Endodermal cell (in vitro differentiated cells): ENCODE results near the gene KCNK7. TPM values are rescaled to one million over a fixed set of nuclear protein-coding genes. Genes with fewer than 3 reads are reported as not detected.

Experiments
- DNase-seq: peaks from one replicate; pipeline ENCODE4 v3.0.0-alpha.2; 2017
- H3K27ac ChIP-seq: 2 replicates; pipeline ENCODE4 v1.5.1; 2013; ENCODE audit warnings: mild to moderate bottlenecking, low read depth, low read length, moderate library complexity
- H3K27me3 ChIP-seq: 2 replicates; pipeline ENCODE4 v1.6.1; 2013; ENCODE audit warnings: mild to moderate bottlenecking, low read length, moderate library complexity; ENCODE audit not compliant: insufficient read depth, control insufficient read depth, poor library complexity, severe bottlenecking
- H3K36me3 ChIP-seq: 2 replicates; pipeline ENCODE4 v1.7.0; 2013; ENCODE audit warnings: mild to moderate bottlenecking, low read length, moderate library complexity; ENCODE audit not compliant: control insufficient read depth, insufficient read depth
- H3K4me1 ChIP-seq: one replicate; pipeline ENCODE4 v1.7.0; 2013; ENCODE audit warnings: low read length; ENCODE audit not compliant: control insufficient read depth, insufficient read depth
- H3K4me3 ChIP-seq: 2 replicates; pipeline ENCODE4 v1.5.1; 2013; ENCODE audit warnings: mild to moderate bottlenecking, low read length, moderate library complexity
- H3K9ac ChIP-seq: 2 replicates; pipeline ENCODE4 v1.6.1; 2013; ENCODE audit warnings: mild to moderate bottlenecking, low read length, moderate library complexity; ENCODE audit not compliant: poor library complexity, severe bottlenecking; ENCODE audit errors: extremely low read depth
- H3K9me3 ChIP-seq: 2 replicates; pipeline ENCODE4 v1.6.1; 2013; ENCODE audit warnings: mild to moderate bottlenecking, low read length, moderate library complexity; ENCODE audit not compliant: control insufficient read depth
- H3K27ac Mint-ChIP-seq: 2 replicates; pipeline ENCODE4 v1.8.0; 2020; ENCODE audit warnings: mixed read lengths
- H3K27me3 Mint-ChIP-seq: 2 replicates; pipeline ENCODE4 v1.8.0; 2021; ENCODE audit warnings: mild to moderate bottlenecking, mixed read lengths; ENCODE audit not compliant: insufficient read depth
- H3K36me3 Mint-ChIP-seq: 2 replicates; pipeline ENCODE4 v1.8.0; 2020; ENCODE audit warnings: low read depth, mixed read lengths
- H3K4me1 Mint-ChIP-seq: 2 replicates; pipeline ENCODE4 v1.8.0; 2020; ENCODE audit warnings: mixed read lengths
- H3K4me3 Mint-ChIP-seq: 2 replicates; pipeline ENCODE4 v1.8.0; 2020; ENCODE audit warnings: mild to moderate bottlenecking, moderate library complexity, mixed read lengths
- H3K9me3 Mint-ChIP-seq: 2 replicates; pipeline ENCODE4 v1.8.0; 2020; ENCODE audit warnings: mild to moderate bottlenecking, mixed read lengths
- CTCF ChIP-seq: fragments of 200-600 bp; sonication (generic); conservative IDR thresholded peaks from 2 replicates; pipeline ENCODE4 v1.5.0; 2021; ENCODE audit warnings: antibody characterized with exemption, mild to moderate bottlenecking
- WGBS, 2 experiments: methylation state at CpG; one replicate each; pipeline versions ENCODE4 v1.1.5 to v1.1.7; 2013; ENCODE audit warnings: missing lambda C conversion rate in 2 of 2, mixed read lengths in 1 of 2; ENCODE audit not compliant: insufficient coverage in 1 of 2, insufficient read length in 1 of 2; 5-methylcytosine and 5-hydroxymethylcytosine counted together
- total RNA-seq, 2 donors: library from RNA; stranded (reverse); fragmentation: NEBNext Ultra II Directional in 1 of 2; extraction: Animal tissue kit (Norgen Biotek cat#: 25700) in 1 of 2; gene quantifications; 2 replicates in 1 of 2; 3 replicates in 1 of 2; pipeline ENCODE4 v1.2.1, GENCODE V29; 2021

The KCNK7 gene
- total RNA-seq, 2 donors from 2014 or later: 1.2 TPM; not detected in 1

- no peaks in the 10 kb centered on the region for H3K9me3 ChIP-seq
- H3K9ac ChIP-seq: no peak overlapping the region
- H3K27me3 ChIP-seq: no peaks in the 10 kb centered on the region
- Mint-ChIP-seq H3K4me3 (no peak overlapping the region), H3K9me3 (no peaks in the 10 kb centered on the region), H3K27me3 (peaks cover 2% of the 10 kb centered on the region), H3K36me3 (peaks cover 33% of the 10 kb centered on the region), H3K27ac (no peak overlapping the region), H3K4me1 (peaks cover 8% of the 10 kb centered on the region)
- whole genome bisulfite sequencing, 2 experiments: 59 to 87% methylated on average over 5 to 6 of the region's 6 CpGs
- DNase-seq: no peak
- no peak overlapping the region for H3K4me3 ChIP-seq
- peaks cover 38% of the 10 kb centered on the region for H3K36me3 ChIP-seq
- TF ChIP-seq CTCF: no peak
- H3K27ac ChIP-seq: no peak overlapping the region
- peaks cover 3% of the 10 kb centered on the region for H3K4me1 ChIP-seq
Measured at GRCh38 chr11:65610404-65610803, 14.8 kb upstream of the KCNK7 start.

DNA sequence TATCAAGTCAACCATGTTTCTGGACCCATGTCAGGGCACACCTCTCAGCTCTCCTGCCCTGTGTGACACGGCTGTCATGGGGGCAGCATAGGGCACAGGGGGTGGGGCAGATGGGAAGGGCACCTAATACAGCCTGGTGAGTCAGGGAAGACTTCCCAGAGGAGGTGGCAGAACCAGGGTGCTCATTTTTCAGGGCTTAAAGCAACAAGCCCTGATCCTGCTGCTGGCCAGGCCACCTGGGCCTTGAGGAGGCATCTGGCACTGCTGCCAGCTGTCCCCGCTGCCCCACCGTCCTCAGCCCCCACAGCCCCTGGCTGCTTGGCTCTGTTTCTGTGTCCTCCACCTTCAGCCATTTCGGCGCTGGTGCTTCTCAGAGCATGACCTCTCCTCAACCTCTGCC is 14.1 kb upstream of the KCNK7 start:
- TF ChIP-seq CTCF: no peak
- peaks cover 3% of the 10 kb centered on the region for H3K4me1 ChIP-seq
- no peaks in the 10 kb centered on the region for H3K9me3 ChIP-seq
- no peak for DNase-seq
- no peak overlapping the region for H3K4me3 Mint-ChIP-seq
- H3K9me3 Mint-ChIP-seq: no peaks in the 10 kb centered on the region
- 93 to 94% methylated on average over 5 of the region's 5 CpGs for WGBS, 2 experiments
- no peak overlapping the region for H3K27ac Mint-ChIP-seq
- peaks cover 46% of the 10 kb centered on the region for H3K36me3 ChIP-seq
- peaks cover 38% of the 10 kb centered on the region for H3K36me3 Mint-ChIP-seq
- H3K9ac ChIP-seq: no peak overlapping the region
- H3K27me3 Mint-ChIP-seq: peaks cover 2% of the 10 kb centered on the region
- peaks cover 8% of the 10 kb centered on the region for H3K4me1 Mint-ChIP-seq
- H3K27me3 ChIP-seq: no peaks in the 10 kb centered on the region
- no peak overlapping the region for H3K27ac ChIP-seq
- H3K4me3 ChIP-seq: no peak overlapping the region

GRCh38 chr11:65609229-65609628 is 13.6 kb upstream of the KCNK7 start:
- DNase-seq: no peak
- TF ChIP-seq CTCF: no peak
- no peak overlapping the region for H3K4me3 ChIP-seq
- Mint-ChIP-seq H3K4me1 (peaks cover 8% of the 10 kb centered on the region), H3K27ac (no peak overlapping the region), H3K9me3 (no peaks in the 10 kb centered on the region), H3K27me3 (peaks cover 2% of the 10 kb centered on the region), H3K4me3 (no peak overlapping the region), H3K36me3 (peaks cover 43% of the 10 kb centered on the region)
- no peak overlapping the region for H3K9ac ChIP-seq
- H3K27ac ChIP-seq: no peak overlapping the region
- H3K9me3 ChIP-seq: no peaks in the 10 kb centered on the region
- 90 to 97% methylated on average over 3 of the region's 3 CpGs for WGBS, 2 experiments
- H3K4me1 ChIP-seq: peaks cover 3% of the 10 kb centered on the region
- peaks cover 50% of the 10 kb centered on the region for H3K36me3 ChIP-seq
- H3K27me3 ChIP-seq: no peaks in the 10 kb centered on the region
